SK-N-SH (cell line): ENCODE results near the gene CPM. TPM values are rescaled to one million over a fixed set of nuclear protein-coding genes. Genes with fewer than 3 reads are reported as not detected.

Experiments used
- CTCF ChIA-PET: fragments of 300-600, 350-600 bp; formaldehyde crosslinking; extraction: SDS; loops from one replicate; lab custom pipeline; 2021; lab: Yijun Ruan, JAX
- POLR2A ChIA-PET: fragments of 350-600 bp; sonication (Branson Sonifier 250); formaldehyde crosslinking; extraction: SDS; loops from one replicate; lab custom pipeline; 2020; ENCODE audit warnings: antibody characterized with exemption, inconsistent platforms; lab: Yijun Ruan, JAX
- DNase-seq: peaks from one replicate; pipeline ENCODE4 v3.0.0; 2012
- H2AFZ ChIP-seq: fragments of 200-600 bp; sonication (generic); 2 replicates; pipeline ENCODE4 v1.8.1; 2016; ENCODE audit warnings: antibody characterized with exemption, mild to moderate bottlenecking, low read depth
- H3F3A ChIP-seq: fragments of 200-600 bp; sonication (generic); replicated peaks from 2 replicates; pipeline ENCODE3; 2016; ENCODE audit warnings: antibody characterized with exemption, mild to moderate bottlenecking; ENCODE audit not compliant: insufficient read depth
- H3K27ac ChIP-seq, 2 experiments: fragments of 200-500 bp in 1 of 2; fragments of 200-600 bp in 1 of 2; sonication (Bioruptor generic) in 1 of 2; sonication (generic), shearing (Covaris generic) in 1 of 2; 2 replicates each; pipeline versions ENCODE4 v1.5.1 to v1.6.1; 2014 to 2016; ENCODE audit warnings: low read depth in 2 of 2, inconsistent platforms in 1 of 2, low read length in 1 of 2, mild to moderate bottlenecking in 1 of 2, mixed read lengths in 1 of 2
- H3K27me3 ChIP-seq: fragments of 200-600 bp; sonication (generic), shearing (Covaris generic); 2 replicates; pipeline ENCODE4 v1.6.1; 2016; ENCODE audit warnings: mixed run types; ENCODE audit not compliant: insufficient read depth
- H3K36me3 ChIP-seq, 2 experiments: fragments of 200-500 bp in 1 of 2; fragments of 200-600 bp in 1 of 2; sonication (Bioruptor generic) in 1 of 2; sonication (generic) in 1 of 2; replicated peaks in 1 of 2; 2 replicates each; pipeline versions ENCODE3 to v1.5.1; 2014 to 2016; ENCODE audit warnings: low read length in 1 of 2, mild to moderate bottlenecking in 1 of 2; ENCODE audit not compliant: insufficient read depth in 2 of 2, control insufficient read depth in 1 of 2
- H3K4me1 ChIP-seq, 2 experiments: fragments of 200-500 bp in 1 of 2; fragments of 200-600 bp in 1 of 2; sonication (Bioruptor generic) in 1 of 2; sonication (generic), shearing (Covaris generic) in 1 of 2; 2 replicates each; pipeline versions ENCODE4 v1.5.1 to v1.6.1; 2014 to 2016; ENCODE audit warnings: low read depth in 1 of 2, low read length in 1 of 2, mixed run types in 1 of 2; ENCODE audit not compliant: insufficient read depth in 2 of 2, control insufficient read depth in 1 of 2
- H3K4me2 ChIP-seq: fragments of 200-600 bp; sonication (generic), shearing (Covaris generic); 2 replicates; pipeline ENCODE4 v1.6.1; 2017; ENCODE audit warnings: mixed run types
- H3K4me3 ChIP-seq, 2 experiments: fragments of 200-500 bp in 1 of 2; fragments of 200-600 bp in 1 of 2; sonication (Bioruptor generic) in 1 of 2; sonication (generic), shearing (Covaris generic) in 1 of 2; 2 replicates each; pipeline versions ENCODE4 v1.5.1 to v1.8.1; 2014 to 2016; ENCODE audit warnings: low read depth in 2 of 2, inconsistent platforms in 1 of 2, low read length in 1 of 2, mild to moderate bottlenecking in 1 of 2, mixed read lengths in 1 of 2, moderate library complexity in 1 of 2
- H3K79me2 ChIP-seq: fragments of 200-600 bp; sonication (generic); 2 replicates; pipeline ENCODE4 v1.8.1; 2017; ENCODE audit warnings: mild to moderate bottlenecking; ENCODE audit not compliant: insufficient read depth
- H3K9ac ChIP-seq: fragments of 200-600 bp; sonication (generic); 2 replicates; pipeline ENCODE4 v1.6.1; 2017; ENCODE audit warnings: mixed run types
- H3K9me2 ChIP-seq: fragments of 200-600 bp; sonication (generic); 2 replicates; pipeline ENCODE4 v1.6.1; 2017; ENCODE audit warnings: mixed run types
- H3K9me3 ChIP-seq: fragments of 200-600 bp; sonication (generic); 2 replicates; pipeline ENCODE4 v1.6.1; 2017; ENCODE audit warnings: mixed run types, mild to moderate bottlenecking, moderate library complexity
- H4K20me1 ChIP-seq: fragments of 200-600 bp; sonication (generic); 2 replicates; pipeline ENCODE4 v1.6.1; 2017; ENCODE audit warnings: mild to moderate bottlenecking, mixed run types; ENCODE audit not compliant: insufficient read depth
- EP300 ChIP-seq, 2 experiments: IDR thresholded peaks; 2 replicates each; pipeline versions ENCODE4 v1.4.0 to v1.6.1; 2012; ENCODE audit warnings: borderline replicate concordance in 1 of 2, low read depth in 1 of 2, low read length in 1 of 2
- GATA2 ChIP-seq: sonication (generic); formaldehyde crosslinking; IDR thresholded peaks from 2 replicates; pipeline ENCODE4 v1.5.0; 2020; ENCODE audit warnings: mild to moderate bottlenecking, missing genetic modification reagents
- IRF3 ChIP-seq: fragments of 150-350 bp; IDR thresholded peaks from 2 replicates; pipeline ENCODE4 v1.6.1; 2016; ENCODE audit warnings: mild to moderate bottlenecking, low read depth, low read length
- NFIC ChIP-seq: IDR thresholded peaks from 2 replicates; pipeline ENCODE4 v1.4.0; 2012; ENCODE audit warnings: borderline replicate concordance
- NRF1 ChIP-seq: IDR thresholded peaks from 2 replicates; pipeline ENCODE4 v1.6.1; 2012; ENCODE audit warnings: low read depth, mild to moderate bottlenecking, low read length
- REST ChIP-seq: IDR thresholded peaks from 2 replicates; pipeline ENCODE4 v1.6.1; 2012; ENCODE audit warnings: mild to moderate bottlenecking, low read depth, low read length, moderate library complexity
- RXRA ChIP-seq: IDR thresholded peaks from 2 replicates; pipeline ENCODE4 v1.4.0; 2012; ENCODE audit warnings: low read depth, mild to moderate bottlenecking, borderline replicate concordance
- SIN3A ChIP-seq: IDR thresholded peaks from 2 replicates; pipeline ENCODE4 v1.6.1; 2012; ENCODE audit warnings: low read depth, mild to moderate bottlenecking, low read length, moderate library complexity, borderline replicate concordance
- SMC3 ChIP-seq: IDR thresholded peaks from 2 replicates; pipeline ENCODE4 v1.6.1; 2012; ENCODE audit warnings: low read depth, low read length, improper control_type of control experiment
- TCF12 ChIP-seq: IDR thresholded peaks from 2 replicates; pipeline ENCODE4 v1.4.0; 2012
- ZBTB33 ChIP-seq: IDR thresholded peaks from 2 replicates; pipeline ENCODE4 v1.4.0; 2012; ENCODE audit warnings: low read depth, borderline replicate concordance
- WGBS: methylation state at CpG from one replicate; pipeline ENCODE4 v1.1.6; 2017; ENCODE audit warnings: low lambda C conversion rate; 5-methylcytosine and 5-hydroxymethylcytosine counted together
- polyA plus RNA-seq, 3 experiments: library from polyadenylated mRNA; depleted of rRNA; stranded (reverse); fragments of >200 nt; gene quantifications; 2 replicates each; pipeline ENCODE4 v1.2.3, GENCODE V29; 2012

The CPM gene
- polyA plus RNA-seq, 1 of the 3 experiments (the other 2 are of a cell fraction) = 10.8 TPM

GRCh38 chr12:68870011-68870410 is 63.0 kb downstream of the CPM start:
- Histone ChIP-seq H3K4me1 (no peaks in the 10 kb centered on the region; a peak in 1 of 4 replicates), H3K9me2 (no peaks in the 10 kb centered on the region), H3K36me3 (no peaks in the 10 kb centered on the region), H2AFZ (no peak overlapping the region), H3K4me2 (no peak overlapping the region), H3K27me3 (no peaks in the 10 kb centered on the region), H3K9me3 (no peaks in the 10 kb centered on the region), H3K4me3 (no peak overlapping the region), H3F3A (no peaks in the 10 kb centered on the region), H4K20me1 (no peaks in the 10 kb centered on the region), H3K9ac (no peak overlapping the region), H3K27ac (no peak overlapping the region), H3K79me2 (no peaks in the 10 kb centered on the region)
- CTCF ChIA-PET = interaction anchor here (1.0 kb wide), 2 partner anchors 204 to 384 kb away, joined by 3 read pairs; no protein-coding TSS in a partner anchor
- TF ChIP-seq RXRA = no peak
- TF ChIP-seq REST = no peak
- no peak for TF ChIP-seq NFIC
- TF ChIP-seq TCF12 = no peak
- no peak for TF ChIP-seq IRF3
- TF ChIP-seq GATA2 (CRISPR knock-in tag) = no peak
- no peak for TF ChIP-seq ZBTB33
- no peak for TF ChIP-seq NRF1
- no peak for TF ChIP-seq SMC3
- no peak for TF ChIP-seq SIN3A
- no peak for TF ChIP-seq EP300 (IDR thresholded peaks at IDR 0.05; ENCODE audit: borderline replicate concordance in 1 of 2, low read depth in 1 of 2, low read length in 1 of 2)
- POLR2A ChIA-PET = no interaction called here
- 26% methylated on average over 5 of the region's 5 CpGs for WGBS
- DNase-seq = no peak
